ENCODE measurements around the gene RPLP1.

GRCh38 chr15:69476704-69477473 lies 24.3 kb downstream of the RPLP1 start:
- TF ChIP-seq POLR2A (IDR thresholded peaks at IDR 0.05) (no peak), CTCF (IDR thresholded peaks at IDR 0.05) (no peak)

All from ovary (tissue), 3 donors.